Measurements from ENCODE around the gene ANOS1. TPM values are rescaled to one million over a fixed set of nuclear protein-coding genes. Genes with fewer than 3 reads are reported as not detected.

Gene ANOS1
- total RNA-seq, 1 donor from 2014 or later: 9.0 TPM

GRCh38 chrX:8755116-8755515 lies 23.2 kb upstream of the ANOS1 start:
- Histone ChIP-seq H3K36me3 (ENCODE audit: control insufficient read depth, insufficient read depth, low read length) (no peaks in the 10 kb centered on the region), H3K27me3 (ENCODE audit: control insufficient read depth, insufficient read depth, low read length) (no peaks in the 10 kb centered on the region), H3K4me3 (ENCODE audit: low read depth, low read length) (no peak overlapping the region)
- no peak for DNase-seq (ENCODE audit: low read depth)
- TF ChIP-seq CTCF (IDR thresholded peaks at IDR 0.05; ENCODE audit: insufficient read depth, low read length, poor library complexity, severe bottlenecking): peak; percentile 30

GRCh38 chrX:8749697-8750096 lies 17.8 kb upstream of the ANOS1 start:
- DNase-seq (ENCODE audit: low read depth): no peak
- TF ChIP-seq CTCF (IDR thresholded peaks at IDR 0.05; ENCODE audit: insufficient read depth, low read length, poor library complexity, severe bottlenecking): no peak
- H3K27me3 ChIP-seq (ENCODE audit: control insufficient read depth, insufficient read depth, low read length): no peaks in the 10 kb centered on the region

GRCh38 chrX:8748855-8749254 lies 16.9 kb upstream of the ANOS1 start:
- no peaks in the 10 kb centered on the region for H3K36me3 ChIP-seq (ENCODE audit: control insufficient read depth, insufficient read depth, low read length)
- no peaks in the 10 kb centered on the region for H3K27me3 ChIP-seq (ENCODE audit: control insufficient read depth, insufficient read depth, low read length)
- peak; percentile 67 for TF ChIP-seq CTCF (IDR thresholded peaks at IDR 0.05; ENCODE audit: insufficient read depth, low read length, poor library complexity, severe bottlenecking)
- no peak for DNase-seq (ENCODE audit: low read depth)
- H3K4me3 ChIP-seq (ENCODE audit: low read depth, low read length): no peak overlapping the region

More at GRCh38 chrX:8749697-8750096, 17.8 kb upstream of the ANOS1 start:
- no peaks in the 10 kb centered on the region for H3K36me3 ChIP-seq (ENCODE audit: control insufficient read depth, insufficient read depth, low read length)
- H3K4me3 ChIP-seq (ENCODE audit: low read depth, low read length): no peak overlapping the region

GRCh38 chrX:8743126-8743732 lies 11.3 kb upstream of the ANOS1 start:
- DNase-seq (ENCODE audit: low read depth): no peak
- Histone ChIP-seq H3K27me3 (ENCODE audit: control insufficient read depth, insufficient read depth, low read length) (no peaks in the 10 kb centered on the region), H3K4me3 (ENCODE audit: low read depth, low read length) (no peak overlapping the region), H3K36me3 (ENCODE audit: control insufficient read depth, insufficient read depth, low read length) (no peaks in the 10 kb centered on the region)
- peak; percentile 71 for TF ChIP-seq CTCF (IDR thresholded peaks at IDR 0.05; ENCODE audit: insufficient read depth, low read length, poor library complexity, severe bottlenecking)

GRCh38 chrX:8741981-8742380 lies 10.0 kb upstream of the ANOS1 start:
- H3K4me3 ChIP-seq (ENCODE audit: low read depth, low read length): no peak overlapping the region
- no peaks in the 10 kb centered on the region for H3K27me3 ChIP-seq (ENCODE audit: control insufficient read depth, insufficient read depth, low read length)
- H3K36me3 ChIP-seq (ENCODE audit: control insufficient read depth, insufficient read depth, low read length): no peaks in the 10 kb centered on the region
- DNase-seq (ENCODE audit: low read depth): no peak
- TF ChIP-seq CTCF (IDR thresholded peaks at IDR 0.05; ENCODE audit: insufficient read depth, low read length, poor library complexity, severe bottlenecking): no peak

GRCh38 chrX:8738588-8739189 lies 6.8 kb upstream of the ANOS1 start:
- DNase-seq (ENCODE audit: low read depth): no peak
- Histone ChIP-seq H3K4me3 (ENCODE audit: low read depth, low read length) (no peak overlapping the region), H3K36me3 (ENCODE audit: control insufficient read depth, insufficient read depth, low read length) (no peaks in the 10 kb centered on the region), H3K27me3 (ENCODE audit: control insufficient read depth, insufficient read depth, low read length) (no peaks in the 10 kb centered on the region)
- peak; percentile 61 for TF ChIP-seq CTCF (IDR thresholded peaks at IDR 0.05; ENCODE audit: insufficient read depth, low read length, poor library complexity, severe bottlenecking)

All from kidney epithelial cell (primary cell).